HG02610 (cell line): ENCODE results near the gene ACTMAP.

Experiments used
- ATAC-seq: cut with Tn5 transposase; IDR thresholded peaks from one replicate; pipeline ENCODE4 v1.9.1; 2021; ENCODE audit warnings: mild to moderate bottlenecking, moderate library complexity; ENCODE audit not compliant: unreplicated experiment

The ACTMAP gene

GRCh38 chr19:40721936-40722661 lies 28.2 kb downstream of the ACTMAP start:
- no peak for ATAC-seq

- no peak for ATAC-seq
These were observed 29.2 kb downstream of the ACTMAP start for GRCh38 chr19:40721140-40721486.

- ATAC-seq, result no peak
These were observed 30.8 kb downstream of the ACTMAP start for GRCh38 chr19:40719414-40719894.

GRCh38 chr19:40718774-40719391 lies 31.4 kb downstream of the ACTMAP start:
- no peak for ATAC-seq

- no peak for ATAC-seq
These were observed 32.1 kb downstream of the ACTMAP start for GRCh38 chr19:40717880-40718773.

- no peak for ATAC-seq
These were observed 32.9 kb downstream of the ACTMAP start for GRCh38 chr19:40717325-40717879.

- ATAC-seq, result peak; percentile 61
These were observed 33.6 kb downstream of the ACTMAP start, which contains the start of the genes COQ8B and ITPKC for GRCh38 chr19:40716482-40717324. Gene COQ8B, minus strand, starts transcription at chr19:40716886. Its CDS starts 2,254 bp downstream, at chr19:40714632. Gene ITPKC, plus strand, starts transcription at chr19:40717112. Its CDS starts 24 bp downstream, at chr19:40717136.

- no peak for ATAC-seq
These were observed 34.2 kb downstream of the ACTMAP start for GRCh38 chr19:40716031-40716481.

GRCh38 chr19:40714441-40715299 lies 35.6 kb downstream of the ACTMAP start:
- ATAC-seq, result peak; percentile 57

- no peak for ATAC-seq
These were observed 36.3 kb downstream of the ACTMAP start for GRCh38 chr19:40713939-40714338.

GRCh38 chr19:40709817-40710216 lies 40.5 kb downstream of the ACTMAP start:
- no peak for ATAC-seq

- ATAC-seq, result no peak
These were observed 42.7 kb downstream of the ACTMAP start for GRCh38 chr19:40707615-40708014.

GRCh38 chr19:40705950-40706619 lies 44.2 kb downstream of the ACTMAP start:
- no peak for ATAC-seq

GRCh38 chr19:40705362-40705651 lies 45.0 kb downstream of the ACTMAP start:
- no peak for ATAC-seq

- no peak for ATAC-seq
These were observed 45.6 kb downstream of the ACTMAP start for GRCh38 chr19:40704491-40705361.

GRCh38 chr19:40703029-40703755 lies 47.1 kb downstream of the ACTMAP start:
- no peak for ATAC-seq
